GM12878 (cell line): Measurements from ENCODE around the gene KNTC1. TPM values are rescaled to one million over a fixed set of nuclear protein-coding genes. Genes with fewer than 3 reads are reported as not detected.

Experiments used
- BCL11A ChIP-seq: IDR thresholded peaks from 2 replicates; pipeline ENCODE4 v1.6.1; 2011; ENCODE audit warnings: low read depth, low read length
- CBFB ChIP-seq: IDR thresholded peaks from 2 replicates; pipeline ENCODE4 v1.6.1; 2016; ENCODE audit warnings: antibody characterized with exemption, low read depth
- EGR1 ChIP-seq, 2 experiments: IDR thresholded peaks; 1 replicate in 1 of 2; 2 replicates in 1 of 2; pipeline ENCODE4 v1.6.1; 2011 to 2012; ENCODE audit warnings: low read depth in 2 of 2, low read length in 2 of 2, borderline replicate concordance in 1 of 2, mild to moderate bottlenecking in 1 of 2, moderate library complexity in 1 of 2
- EZH2 ChIP-seq: IDR thresholded peaks from 2 replicates; pipeline ENCODE4 v1.6.1; 2012; ENCODE audit warnings: low read depth, mild to moderate bottlenecking, control low read depth, inconsistent platforms, low read length, borderline replicate concordance; ENCODE audit not compliant: control insufficient read depth
- HDGF ChIP-seq: fragments of 450-650 bp; IDR thresholded peaks from 2 replicates; pipeline ENCODE4 v1.6.1; 2016; ENCODE audit warnings: antibody characterized with exemption
- RUNX3 ChIP-seq: IDR thresholded peaks from 2 replicates; pipeline ENCODE4 v1.6.1; 2012; ENCODE audit warnings: low read length, inconsistent platforms
- SPI1 ChIP-seq: IDR thresholded peaks from 2 replicates; pipeline ENCODE4 v1.6.1; 2011; ENCODE audit warnings: low read depth, mild to moderate bottlenecking, low read length, moderate library complexity, borderline replicate concordance; ENCODE audit not compliant: insufficient read depth
- SRF ChIP-seq, 2 experiments: IDR thresholded peaks; 2 replicates each; pipeline ENCODE4 v1.6.1; 2011; ENCODE audit warnings: low read depth in 2 of 2, low read length in 2 of 2, mild to moderate bottlenecking in 1 of 2, moderate library complexity in 1 of 2
- polyA plus RNA-seq, 11 experiments: library from polyadenylated mRNA; depleted of rRNA in 4 of 11; unstranded in 6 of 11; stranded (reverse) in 5 of 11; fragments of >200 nt; fragmentation: Nextera tagmentation in 4 of 11; fragmentation: Illumina TruSeq in 1 of 11; extraction: Ambion mirVana in 4 of 11; extraction: Trizol in 1 of 11; gene quantifications; 1 replicate in 1 of 11; 2 replicates in 10 of 11; pipeline versions ENCODE4 v1.2.1 to v1.2.3, GENCODE V29; 2011 to 2016; ENCODE audit warnings: inconsistent platforms in 2 of 11, missing spikeins in 2 of 11, low read depth in 1 of 11
- total RNA-seq, 4 experiments: library from RNA; depleted of rRNA in 3 of 4; stranded (reverse); fragments of >200 nt in 3 of 4; fragmentation: Illumina TruSeq in 1 of 4; extraction: Trizol in 1 of 4; gene quantifications; 2 replicates each; pipeline versions ENCODE4 v1.2.1 to v1.2.3, GENCODE V29; 2013 to 2021
- TF ChIP-seq, protein P1 (sequence below): fragments of 450-650 bp; IDR thresholded peaks from 2 replicates; pipeline ENCODE4 v1.6.1; 2016; ENCODE audit warnings: mild to moderate bottlenecking, moderate library complexity, borderline replicate concordance

Gene KNTC1
- total and polyA plus RNA-seq, 10 of the 15 experiments (the other 5 are each of a cell fraction or from before 2014, with no cell fraction given): 37.2 to 118 (median 76.3) TPM

DNA sequence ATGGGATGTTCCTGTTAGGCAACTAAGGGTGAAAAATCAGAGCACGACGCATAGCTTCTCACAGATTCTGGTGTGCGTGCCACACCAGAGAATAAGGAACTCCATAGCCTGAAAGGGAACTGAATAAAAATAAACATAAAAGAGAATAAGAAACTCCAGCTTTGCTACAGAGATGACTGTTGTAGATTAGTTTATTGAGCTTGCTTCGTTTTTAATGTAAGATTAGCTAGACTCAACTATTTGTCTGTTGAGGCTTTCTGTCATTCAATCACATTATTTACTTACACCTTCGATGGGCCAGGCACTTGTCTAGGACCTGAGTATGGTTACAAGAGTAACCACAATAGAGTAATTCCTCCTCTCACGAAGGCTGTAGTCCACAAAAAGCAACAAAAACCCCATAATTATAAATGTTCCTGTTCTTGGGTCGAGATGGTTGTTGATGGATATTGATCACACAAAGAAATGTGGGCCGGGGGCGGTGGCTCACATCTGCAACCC, 25.5 kb upstream of the KNTC1 start (continued):
- TF ChIP-seq, protein P1, sequence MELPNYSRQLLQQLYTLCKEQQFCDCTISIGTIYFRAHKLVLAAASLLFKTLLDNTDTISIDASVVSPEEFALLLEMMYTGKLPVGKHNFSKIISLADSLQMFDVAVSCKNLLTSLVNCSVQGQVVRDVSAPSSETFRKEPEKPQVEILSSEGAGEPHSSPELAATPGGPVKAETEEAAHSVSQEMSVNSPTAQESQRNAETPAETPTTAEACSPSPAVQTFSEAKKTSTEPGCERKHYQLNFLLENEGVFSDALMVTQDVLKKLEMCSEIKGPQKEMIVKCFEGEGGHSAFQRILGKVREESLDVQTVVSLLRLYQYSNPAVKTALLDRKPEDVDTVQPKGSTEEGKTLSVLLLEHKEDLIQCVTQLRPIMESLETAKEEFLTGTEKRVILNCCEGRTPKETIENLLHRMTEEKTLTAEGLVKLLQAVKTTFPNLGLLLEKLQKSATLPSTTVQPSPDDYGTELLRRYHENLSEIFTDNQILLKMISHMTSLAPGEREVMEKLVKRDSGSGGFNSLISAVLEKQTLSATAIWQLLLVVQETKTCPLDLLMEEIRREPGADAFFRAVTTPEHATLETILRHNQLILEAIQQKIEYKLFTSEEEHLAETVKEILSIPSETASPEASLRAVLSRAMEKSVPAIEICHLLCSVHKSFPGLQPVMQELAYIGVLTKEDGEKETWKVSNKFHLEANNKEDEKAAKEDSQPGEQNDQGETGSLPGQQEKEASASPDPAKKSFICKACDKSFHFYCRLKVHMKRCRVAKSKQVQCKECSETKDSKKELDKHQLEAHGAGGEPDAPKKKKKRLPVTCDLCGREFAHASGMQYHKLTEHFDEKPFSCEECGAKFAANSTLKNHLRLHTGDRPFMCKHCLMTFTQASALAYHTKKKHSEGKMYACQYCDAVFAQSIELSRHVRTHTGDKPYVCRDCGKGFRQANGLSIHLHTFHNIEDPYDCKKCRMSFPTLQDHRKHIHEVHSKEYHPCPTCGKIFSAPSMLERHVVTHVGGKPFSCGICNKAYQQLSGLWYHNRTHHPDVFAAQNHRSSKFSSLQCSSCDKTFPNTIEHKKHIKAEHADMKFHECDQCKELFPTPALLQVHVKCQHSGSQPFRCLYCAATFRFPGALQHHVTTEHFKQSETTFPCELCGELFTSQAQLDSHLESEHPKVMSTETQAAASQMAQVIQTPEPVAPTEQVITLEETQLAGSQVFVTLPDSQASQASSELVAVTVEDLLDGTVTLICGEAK: no peak
- peak; percentile 45; the same call in 1 of the 2 replicates for TF ChIP-seq SPI1
- TF ChIP-seq EGR1 (IDR thresholded peaks at IDR 0.05; ENCODE audit: borderline replicate concordance in 1 of 2, low read depth in 2 of 2, low read length in 2 of 2): no peak
- TF ChIP-seq SRF (IDR thresholded peaks at IDR 0.05; ENCODE audit: low read depth in 2 of 2, low read length in 2 of 2): no peak
- TF ChIP-seq CBFB: no peak
- TF ChIP-seq RUNX3: peak; percentile 72
- 0 out of 2 replicates have a peak, but pooled peaks have one; percentile 3 for TF ChIP-seq BCL11A
- TF ChIP-seq HDGF: no peak
- no peak for TF ChIP-seq EZH2
- TF ChIP-seq, all 136 proteins: peak for 5
